Glutamatergic neuron (in vitro differentiated cells): Measurements from ENCODE around the gene NCK2. TPM values are rescaled to one million over a fixed set of nuclear protein-coding genes. Genes with fewer than 3 reads are reported as not detected.

Experiments used
- DNase-seq: peaks from one replicate; pipeline ENCODE4 v3.0.0; 2022
- H3K27ac Mint-ChIP-seq: one replicate; pipeline ENCODE4 v1.8.0; 2020; ENCODE audit warnings: mild to moderate bottlenecking, mixed read lengths, inconsistent platforms; ENCODE audit not compliant: unreplicated experiment
- H3K27me3 Mint-ChIP-seq: one replicate; pipeline ENCODE4 v1.8.0; 2020; ENCODE audit warnings: mild to moderate bottlenecking, moderate library complexity, mixed read lengths, inconsistent platforms; ENCODE audit not compliant: unreplicated experiment
- H3K36me3 Mint-ChIP-seq: one replicate; pipeline ENCODE4 v1.8.0; 2020; ENCODE audit warnings: mild to moderate bottlenecking, mixed read lengths, inconsistent platforms; ENCODE audit not compliant: unreplicated experiment
- H3K4me1 Mint-ChIP-seq: one replicate; pipeline ENCODE4 v1.8.0; 2020; ENCODE audit warnings: mild to moderate bottlenecking, low read depth, mixed read lengths, inconsistent platforms; ENCODE audit not compliant: unreplicated experiment
- H3K4me3 Mint-ChIP-seq: one replicate; pipeline ENCODE4 v1.8.0; 2020; ENCODE audit warnings: mild to moderate bottlenecking, mixed read lengths, inconsistent platforms; ENCODE audit not compliant: unreplicated experiment
- H3K9me3 Mint-ChIP-seq: one replicate; pipeline ENCODE4 v1.8.0; 2020; ENCODE audit warnings: mild to moderate bottlenecking, moderate library complexity, mixed read lengths, inconsistent platforms; ENCODE audit not compliant: unreplicated experiment
- CTCF ChIP-seq: fragments of 200-600 bp; sonication (generic); IDR thresholded peaks from one replicate; pipeline ENCODE4 v1.5.0; 2021; ENCODE audit not compliant: partially characterized antibody, unreplicated experiment
- total RNA-seq: library from RNA; stranded (reverse); fragmentation: NEBNext Ultra II Directional; extraction: Animal tissue kit (Norgen Biotek cat#: 25700); gene quantifications from one replicate; pipeline ENCODE4 v1.2.1, GENCODE V29; 2021; ENCODE audit not compliant: unreplicated experiment

Gene NCK2
- total RNA-seq, 1 donor from 2014 or later, result 82.4 TPM

GRCh38 chr2:105911425-105911824 lies 166.7 kb downstream of the NCK2 start:
- H3K4me1 Mint-ChIP-seq, result no peaks in the 10 kb centered on the region
- H3K27me3 Mint-ChIP-seq, result peaks cover 3% of the 10 kb centered on the region
- DNase-seq, result no peak
- peaks cover 9% of the 10 kb centered on the region for H3K9me3 Mint-ChIP-seq
- no peak overlapping the region for H3K4me3 Mint-ChIP-seq
- peaks cover 20% of the 10 kb centered on the region for H3K36me3 Mint-ChIP-seq
- no peak overlapping the region for H3K27ac Mint-ChIP-seq
- TF ChIP-seq CTCF, result no peak

GRCh38 chr2:105912081-105912480 lies 167.4 kb downstream of the NCK2 start:
- Mint-ChIP-seq H3K9me3 (peaks cover 9% of the 10 kb centered on the region), H3K36me3 (peaks cover 20% of the 10 kb centered on the region), H3K4me1 (no peaks in the 10 kb centered on the region), H3K4me3 (no peak overlapping the region), H3K27me3 (peaks cover 3% of the 10 kb centered on the region), H3K27ac (no peak overlapping the region)
- no peak for TF ChIP-seq CTCF
- no peak for DNase-seq

- DNase-seq, result no peak
- Mint-ChIP-seq H3K27me3 (peaks cover 4% of the 10 kb centered on the region), H3K4me3 (no peak overlapping the region), H3K27ac (no peak overlapping the region), H3K36me3 (peaks cover 20% of the 10 kb centered on the region), H3K4me1 (no peaks in the 10 kb centered on the region), H3K9me3 (peaks cover 9% of the 10 kb centered on the region)
- no peak for TF ChIP-seq CTCF
These were observed 170.4 kb downstream of the NCK2 start for GRCh38 chr2:105915005-105915558.

- no peak for DNase-seq
- Mint-ChIP-seq H3K27me3 (peaks cover 4% of the 10 kb centered on the region), H3K4me3 (no peak overlapping the region), H3K27ac (no peak overlapping the region), H3K9me3 (peaks cover 8% of the 10 kb centered on the region), H3K36me3 (peaks cover 23% of the 10 kb centered on the region), H3K4me1 (no peaks in the 10 kb centered on the region)
- TF ChIP-seq CTCF, result no peak
These were observed 172.5 kb downstream of the NCK2 start for GRCh38 chr2:105917226-105917625.

- H3K27ac Mint-ChIP-seq, result no peak overlapping the region
- no peak for TF ChIP-seq CTCF
These were observed 173.0 kb downstream of the NCK2 start for GRCh38 chr2:105917688-105918087.

More at GRCh38 chr2:105917688-105918087, 173.0 kb downstream of the NCK2 start:
- DNase-seq, result no peak
- Mint-ChIP-seq H3K9me3 (peaks cover 8% of the 10 kb centered on the region), H3K36me3 (peaks cover 22% of the 10 kb centered on the region), H3K27me3 (peaks cover 4% of the 10 kb centered on the region), H3K4me3 (no peak overlapping the region), H3K4me1 (no peaks in the 10 kb centered on the region)
